T-cell (primary cell): ENCODE results near the gene PRSS56. TPM values are rescaled to one million over a fixed set of nuclear protein-coding genes. Genes with fewer than 3 reads are reported as not detected.

Source experiments
- ATAC-seq, 4 experiments: fragments of 200-7000 bp in 3 of 4; fragments of 150-1000 bp in 1 of 4; cut with Tn5 transposase; replicated peaks in 1 of 4; 1 replicate in 3 of 4; 2 replicates in 1 of 4; pipeline ENCODE4 v1.10.0; 2021; ENCODE audit warnings: moderate library complexity in 3 of 4, mild to moderate bottlenecking in 2 of 4, moderate number of reproducible peaks in 1 of 4
- CTCF ChIA-PET, 2 donors: fragments of 300-600 bp; sonication (Branson Sonifier 250); formaldehyde crosslinking; loops; one replicate each; lab custom pipeline; 2022; ENCODE audit warnings: antibody characterized with exemption in 2 of 2; lab: Charles Lee
- POLR2A ChIA-PET, 2 donors: fragments of 300-600 bp; sonication (Branson Sonifier 250); formaldehyde crosslinking; loops; one replicate each; lab custom pipeline; 2022; ENCODE audit warnings: antibody characterized with exemption in 2 of 2; lab: Charles Lee
- DNase-seq, 35 experiments: peaks; one replicate each; pipeline versions ENCODE4 v3.0.0 to v3.0.0-alpha.2; 2013 to 2023
- H3K27ac ChIP-seq: one replicate; pipeline ENCODE4 v1.5.1; 2013; ENCODE audit warnings: low read length
- H3K27me3 ChIP-seq, 2 experiments: replicated peaks in 1 of 2; 1 replicate in 1 of 2; 2 replicates in 1 of 2; pipeline versions ENCODE4 v1.6.1 to v1.7.0; 2013; ENCODE audit warnings: low read length in 1 of 2, mixed read lengths in 1 of 2; ENCODE audit not compliant: control insufficient read depth in 2 of 2, insufficient read depth in 2 of 2; ENCODE audit errors: extremely low read depth in 1 of 2
- H3K36me3 ChIP-seq, 2 donors: 1 replicate in 1 of 2; 2 replicates in 1 of 2; pipeline versions ENCODE4 v1.6.1 to v1.7.0; 2013; ENCODE audit warnings: low read length in 1 of 2; ENCODE audit not compliant: control insufficient read depth in 2 of 2, insufficient read depth in 1 of 2; ENCODE audit errors: extremely low read depth in 1 of 2
- H3K4me1 ChIP-seq, 2 experiments: 1 replicate in 1 of 2; 2 replicates in 1 of 2; pipeline versions ENCODE4 v1.6.1 to v1.7.0; 2013; ENCODE audit warnings: low read length in 2 of 2, mixed read lengths in 1 of 2; ENCODE audit not compliant: insufficient read depth in 2 of 2, control insufficient read depth in 1 of 2; ENCODE audit errors: extremely low read depth in 1 of 2
- H3K4me3 ChIP-seq, 2 donors: 1 replicate in 1 of 2; 2 replicates in 1 of 2; pipeline versions ENCODE4 v1.5.1 to v1.7.0; 2013; ENCODE audit warnings: mild to moderate bottlenecking in 2 of 2, low read length in 1 of 2, moderate library complexity in 1 of 2; ENCODE audit not compliant: control insufficient read depth in 1 of 2; ENCODE audit errors: extremely low read depth in 1 of 2
- H3K9me3 ChIP-seq: 2 replicates; pipeline ENCODE4 v1.7.0; 2013
- H3K27ac Mint-ChIP-seq, 2 donors: one replicate each; pipeline ENCODE4 v1.8.0; 2020 to 2021; ENCODE audit warnings: mild to moderate bottlenecking in 2 of 2, mixed read lengths in 2 of 2
- H3K27me3 Mint-ChIP-seq, 2 donors: one replicate each; pipeline ENCODE4 v1.8.0; 2021 to 2022; ENCODE audit warnings: mixed read lengths in 2 of 2
- H3K36me3 Mint-ChIP-seq: one replicate; pipeline ENCODE4 v1.8.0; 2021; ENCODE audit warnings: mixed read lengths
- H3K4me1 Mint-ChIP-seq, 3 donors: one replicate each; pipeline ENCODE4 v1.8.0; 2020 to 2022; ENCODE audit warnings: mixed read lengths in 3 of 3, mild to moderate bottlenecking in 1 of 3
- H3K4me3 Mint-ChIP-seq, 3 donors: one replicate each; pipeline ENCODE4 v1.8.0; 2020 to 2022; ENCODE audit warnings: mild to moderate bottlenecking in 3 of 3, mixed read lengths in 3 of 3, moderate library complexity in 3 of 3
- H3K9me3 Mint-ChIP-seq, 3 donors: one replicate each; pipeline ENCODE4 v1.8.0; 2020 to 2022; ENCODE audit warnings: mixed read lengths in 3 of 3
- WGBS: methylation state at CpG from one replicate; pipeline ENCODE4 v1.1.5; 2013; ENCODE audit warnings: missing lambda C conversion rate; ENCODE audit not compliant: insufficient coverage; 5-methylcytosine and 5-hydroxymethylcytosine counted together
- total RNA-seq, 35 experiments: library from RNA in 6 of 35; stranded (reverse) in 6 of 35; fragments of 120-200 nt in 1 of 35; gene quantifications; one replicate each; pipeline versions ENCODE4 v1.2.1 to v1.2.4 and lab custom pipeline; 2013 to 2026

PRSS56 gene
- total RNA-seq, 5 donors from 2014 or later (not counting 1 experiment from before 2014, with no cell fraction given) = not detected

GRCh38 chr2:232490221-232491138, 29.7 kb upstream of the PRSS56 start:
- ChIA-PET POLR2A (no interaction called here), CTCF (no interaction called here)
- no peak overlapping the region for H3K4me3 Mint-ChIP-seq
- no peaks in the 10 kb centered on the region for H3K36me3 ChIP-seq
- H3K27ac Mint-ChIP-seq = no peak overlapping the region
- 64% methylated on average over 17 of the region's 30 CpGs for whole genome bisulfite sequencing
- ATAC-seq (no peak), DNase-seq (no peak)
- peaks cover 22 to 36% of the 10 kb centered on the region in 2 donors for H3K27me3 Mint-ChIP-seq
- peaks cover 0 to 60% of the 10 kb centered on the region in 2 experiments for H3K27me3 ChIP-seq
- no peak overlapping the region for H3K4me3 ChIP-seq
- no peaks in the 10 kb centered on the region for H3K9me3 ChIP-seq
- no peaks in the 10 kb centered on the region for H3K36me3 Mint-ChIP-seq
- H3K9me3 Mint-ChIP-seq = no peaks in the 10 kb centered on the region
- peaks cover 0 to 10% of the 10 kb centered on the region in 2 experiments for H3K4me1 ChIP-seq
- H3K27ac ChIP-seq = no peak overlapping the region
- H3K4me1 Mint-ChIP-seq = peaks cover 0 to 11% (median 6%) of the 10 kb centered on the region in 3 donors

- peaks cover 0 to 59% of the 10 kb centered on the region in 2 experiments for H3K27me3 ChIP-seq
- CTCF ChIA-PET = no interaction called here
- no peak overlapping the region for H3K4me3 Mint-ChIP-seq
- no peak for DNase-seq
- H3K27me3 Mint-ChIP-seq = peaks cover 22 to 36% of the 10 kb centered on the region in 2 donors
- H3K9me3 Mint-ChIP-seq = no peaks in the 10 kb centered on the region
- H3K27ac Mint-ChIP-seq = no peak overlapping the region
- no peaks in the 10 kb centered on the region for H3K9me3 ChIP-seq
- H3K4me1 Mint-ChIP-seq = peaks cover 0 to 11% (median 6%) of the 10 kb centered on the region in 3 donors
- H3K4me1 ChIP-seq = peaks cover 0 to 10% of the 10 kb centered on the region in 2 experiments
- WGBS = 95% methylated on average over 12 of the region's 12 CpGs
- ATAC-seq = no peak
- no peak overlapping the region for H3K27ac ChIP-seq
- POLR2A ChIA-PET = no interaction called here
- H3K36me3 Mint-ChIP-seq = no peaks in the 10 kb centered on the region
- H3K36me3 ChIP-seq = no peaks in the 10 kb centered on the region
- no peak overlapping the region for H3K4me3 ChIP-seq
These were observed 28.9 kb upstream of the PRSS56 start for GRCh38 chr2:232491139-232491780.

- H3K27me3 ChIP-seq = peaks cover 0 to 59% of the 10 kb centered on the region in 2 experiments
- H3K36me3 Mint-ChIP-seq = no peaks in the 10 kb centered on the region
- H3K9me3 ChIP-seq = no peaks in the 10 kb centered on the region
- H3K9me3 Mint-ChIP-seq = no peaks in the 10 kb centered on the region
- H3K4me3 ChIP-seq = no peak overlapping the region
- ATAC-seq (no peak), DNase-seq (no peak)
- 100% methylated on average over 1 of the region's 8 CpGs for WGBS
- H3K4me3 Mint-ChIP-seq = no peak overlapping the region
- CTCF ChIA-PET = no interaction called here
- peaks cover 0 to 3% of the 10 kb centered on the region in 2 experiments for H3K4me1 ChIP-seq
- no peaks in the 10 kb centered on the region for H3K36me3 ChIP-seq
- peaks cover 22 to 33% of the 10 kb centered on the region in 2 donors for H3K27me3 Mint-ChIP-seq
- no peak overlapping the region for H3K27ac Mint-ChIP-seq
- H3K27ac ChIP-seq = no peak overlapping the region
- H3K4me1 Mint-ChIP-seq = peaks cover 0 to 8% (median 2%) of the 10 kb centered on the region in 3 donors
- POLR2A ChIA-PET = no interaction called here
These were observed 27.8 kb upstream of the PRSS56 start for GRCh38 chr2:232492236-232492848.

DNA sequence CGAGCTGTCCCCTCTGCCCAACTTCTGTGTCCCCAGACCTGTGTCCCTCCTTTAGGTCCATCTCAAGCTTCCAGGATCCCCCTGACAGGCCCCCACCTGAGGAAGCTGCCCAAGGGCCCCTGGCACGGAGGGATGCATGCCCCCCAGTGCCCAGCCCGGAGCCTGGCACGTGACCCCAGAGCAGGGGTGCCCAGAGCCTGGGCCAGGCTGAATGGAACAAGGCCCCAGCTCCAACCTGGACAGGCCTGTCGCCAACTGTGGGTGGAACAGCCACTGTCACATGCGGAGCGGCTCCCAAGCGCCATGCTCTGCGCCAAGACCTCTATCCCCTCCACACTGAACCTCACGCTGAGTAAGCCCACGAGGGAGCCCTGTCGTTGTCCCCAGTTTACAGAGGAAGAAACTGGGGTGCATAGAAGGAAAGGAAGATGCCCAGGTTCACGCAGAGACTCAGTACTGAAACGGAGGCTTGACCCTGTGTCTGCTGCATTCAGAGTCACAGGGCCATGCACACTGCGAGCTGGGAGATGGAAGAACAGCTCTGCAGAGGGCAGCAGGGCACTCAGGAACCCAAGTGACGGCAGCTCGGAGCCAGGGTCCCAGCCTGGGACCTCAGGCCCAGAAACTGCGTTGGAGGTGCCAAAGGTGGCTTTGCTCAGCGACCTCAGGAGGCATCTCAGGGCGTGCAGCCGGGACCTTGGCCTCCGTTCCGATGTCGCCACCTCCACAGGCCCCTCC, 27.1 kb upstream of the PRSS56 start:
- POLR2A ChIA-PET = no interaction called here

DNA sequence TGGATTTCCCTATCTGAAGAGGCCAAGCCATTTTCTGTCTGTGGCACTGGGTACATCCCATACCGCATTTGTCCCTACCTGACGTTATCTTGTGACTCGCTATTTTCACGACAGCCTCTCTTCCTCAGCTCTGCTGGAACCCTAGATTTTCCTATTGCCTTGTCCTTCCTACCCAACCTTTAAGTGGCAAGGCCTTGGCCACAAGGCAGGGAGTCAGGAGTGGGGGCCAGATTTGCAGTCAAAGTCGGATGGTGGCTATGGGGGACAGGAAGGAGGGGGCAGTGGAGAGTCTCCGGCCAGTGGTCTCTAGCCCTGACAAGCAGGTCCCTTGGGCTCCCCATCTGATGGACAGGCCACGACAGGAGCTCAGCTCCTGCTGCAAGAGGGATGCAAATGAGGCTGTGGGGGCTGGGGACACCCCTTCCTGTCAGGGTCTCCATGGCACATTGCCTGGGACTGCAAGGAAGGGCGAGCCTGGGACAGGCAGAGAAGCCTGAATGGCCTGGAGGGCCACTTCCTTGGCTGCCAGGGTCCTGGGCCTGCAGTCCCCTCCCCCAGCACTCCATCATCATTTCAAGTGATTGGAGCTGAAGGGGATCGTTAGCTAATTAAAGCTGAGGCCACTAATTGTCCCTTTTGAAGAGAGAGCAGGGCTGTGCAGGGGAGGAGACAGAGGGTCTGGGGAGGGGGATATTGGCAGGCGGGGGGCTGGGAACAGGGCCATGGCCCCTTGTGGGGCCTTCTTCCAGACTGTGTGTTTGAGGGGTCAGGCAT, 26.3 kb upstream of the PRSS56 start:
- WGBS = 74% methylated on average over 6 of the region's 10 CpGs
- Histone ChIP-seq H3K4me3 (no peak overlapping the region), H3K27ac (no peak overlapping the region), H3K4me1 (no peaks in the 10 kb centered on the region), H3K9me3 (no peaks in the 10 kb centered on the region), H3K36me3 (no peaks in the 10 kb centered on the region), H3K27me3 (peaks cover 0 to 55% of the 10 kb centered on the region in 2 experiments)
- Mint-ChIP-seq H3K4me1 (peaks cover 0 to 3% (median 0%) of the 10 kb centered on the region in 3 donors), H3K4me3 (no peak overlapping the region), H3K9me3 (no peaks in the 10 kb centered on the region), H3K27ac (no peak overlapping the region), H3K36me3 (no peaks in the 10 kb centered on the region), H3K27me3 (peaks cover 18 to 28% of the 10 kb centered on the region in 2 donors)
- ChIA-PET POLR2A (no interaction called here), CTCF (no interaction called here)
- DNase-seq (no peak), ATAC-seq (no peak)

More for the DNA sequence above, 27.1 kb upstream of the PRSS56 start:
- Histone ChIP-seq H3K27ac (no peak overlapping the region), H3K4me1 (peaks cover 0 to under 1% of the 10 kb centered on the region in 2 experiments), H3K27me3 (peaks cover 0 to 61% of the 10 kb centered on the region in 2 experiments), H3K36me3 (no peaks in the 10 kb centered on the region), H3K4me3 (no peak overlapping the region), H3K9me3 (no peaks in the 10 kb centered on the region)
- 76% methylated on average over 19 of the region's 24 CpGs for WGBS
- CTCF ChIA-PET = no interaction called here
- Mint-ChIP-seq H3K27ac (no peak overlapping the region), H3K4me1 (peaks cover 0 to 8% (median 2%) of the 10 kb centered on the region in 3 donors), H3K27me3 (peaks cover 22 to 30% of the 10 kb centered on the region in 2 donors), H3K36me3 (no peaks in the 10 kb centered on the region), H3K4me3 (no peak overlapping the region), H3K9me3 (no peaks in the 10 kb centered on the region)
- DNase-seq = no peak
- no peak for ATAC-seq
